KOPT-K1 (cell line): Measurements from ENCODE around the gene FOXD2.
"Not testable (repeated sequence)": the region's sequence is repeated elsewhere in the genome, so short reads cannot be mapped to it uniquely, and the experiment has no call there.

Experiments
- H3K27ac ChIP-seq: fragments of 200-600 bp; sonication (generic); 2 replicates; pipeline ENCODE4 v1.5.1; 2016; ENCODE audit warnings: antibody characterized with exemption, mild to moderate bottlenecking, low read depth, low read length; ENCODE audit not compliant: poor library complexity, severe bottlenecking
- H3K36me3 ChIP-seq: fragments of 200-600 bp; sonication (generic); 2 replicates; pipeline ENCODE4 v1.5.1; 2017; ENCODE audit warnings: antibody characterized with exemption, mild to moderate bottlenecking, low read length, moderate library complexity; ENCODE audit not compliant: insufficient read depth
- H3K9me3 ChIP-seq: fragments of 200-600 bp; sonication (generic); 2 replicates; pipeline ENCODE4 v1.5.1; 2017; ENCODE audit warnings: antibody characterized with exemption, low read length, mild to moderate bottlenecking; ENCODE audit not compliant: insufficient read depth, poor library complexity, severe bottlenecking

The FOXD2 gene

DNA sequence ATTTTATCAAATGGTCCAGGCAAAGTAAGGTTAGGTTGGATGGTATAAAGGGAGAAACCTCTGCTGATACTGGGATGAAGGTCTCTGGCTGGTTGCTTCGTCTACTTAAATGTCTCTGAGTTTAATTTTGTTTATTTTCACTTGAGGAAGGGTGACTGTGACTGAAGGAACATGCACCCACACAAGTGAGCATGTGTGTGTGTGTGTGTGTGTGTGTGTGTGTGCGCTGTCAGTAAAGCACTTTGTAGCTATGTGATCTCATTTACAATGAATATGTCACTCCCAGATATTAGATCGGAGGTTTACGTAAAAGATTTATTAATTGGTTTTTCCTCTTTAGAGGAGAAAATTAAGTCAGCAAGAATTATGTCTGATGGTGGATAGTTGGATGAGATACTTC is 4.4 kb downstream of the FOXD2 start:
- Histone ChIP-seq H3K36me3 (no peaks in the 10 kb centered on the region), H3K27ac (no peak overlapping the region), H3K9me3 (no peaks in the 10 kb centered on the region)

DNA sequence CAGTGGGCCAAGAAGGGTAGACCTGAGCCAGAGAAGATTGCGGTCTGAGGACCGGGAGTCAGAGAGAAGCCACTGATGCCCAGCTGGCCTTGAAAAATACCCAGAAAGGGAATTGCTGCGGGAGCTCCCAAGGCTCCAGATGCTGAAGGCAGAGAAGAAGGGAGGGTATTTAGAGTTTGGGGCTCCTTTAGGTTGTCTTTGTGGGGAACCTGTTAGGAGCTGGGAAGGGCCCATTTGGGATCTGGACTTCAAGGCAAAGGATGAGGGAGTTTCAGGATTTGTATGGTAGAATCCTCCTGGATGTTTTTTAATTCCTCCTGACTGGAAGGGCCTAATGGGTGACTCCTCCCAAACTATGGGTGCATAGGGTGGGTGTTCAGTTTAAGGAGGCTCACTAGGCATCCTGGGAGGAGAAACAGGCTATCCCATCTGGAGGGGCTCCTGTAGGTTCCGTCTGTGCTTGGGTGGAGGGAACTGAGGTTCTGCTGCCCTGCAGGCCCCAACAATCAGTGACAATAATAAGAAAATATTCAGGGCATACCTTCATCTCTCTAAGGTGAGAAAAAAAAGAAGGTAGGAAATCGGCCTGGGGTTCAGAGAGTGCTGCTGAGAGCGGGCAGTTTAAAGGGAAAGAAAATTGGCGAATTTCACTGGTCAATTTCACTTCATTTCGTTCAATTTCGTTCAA is 5.1 kb downstream of the FOXD2 start:
- Histone ChIP-seq H3K27ac (no peak overlapping the region), H3K9me3 (no peaks in the 10 kb centered on the region), H3K36me3 (no peaks in the 10 kb centered on the region)

DNA sequence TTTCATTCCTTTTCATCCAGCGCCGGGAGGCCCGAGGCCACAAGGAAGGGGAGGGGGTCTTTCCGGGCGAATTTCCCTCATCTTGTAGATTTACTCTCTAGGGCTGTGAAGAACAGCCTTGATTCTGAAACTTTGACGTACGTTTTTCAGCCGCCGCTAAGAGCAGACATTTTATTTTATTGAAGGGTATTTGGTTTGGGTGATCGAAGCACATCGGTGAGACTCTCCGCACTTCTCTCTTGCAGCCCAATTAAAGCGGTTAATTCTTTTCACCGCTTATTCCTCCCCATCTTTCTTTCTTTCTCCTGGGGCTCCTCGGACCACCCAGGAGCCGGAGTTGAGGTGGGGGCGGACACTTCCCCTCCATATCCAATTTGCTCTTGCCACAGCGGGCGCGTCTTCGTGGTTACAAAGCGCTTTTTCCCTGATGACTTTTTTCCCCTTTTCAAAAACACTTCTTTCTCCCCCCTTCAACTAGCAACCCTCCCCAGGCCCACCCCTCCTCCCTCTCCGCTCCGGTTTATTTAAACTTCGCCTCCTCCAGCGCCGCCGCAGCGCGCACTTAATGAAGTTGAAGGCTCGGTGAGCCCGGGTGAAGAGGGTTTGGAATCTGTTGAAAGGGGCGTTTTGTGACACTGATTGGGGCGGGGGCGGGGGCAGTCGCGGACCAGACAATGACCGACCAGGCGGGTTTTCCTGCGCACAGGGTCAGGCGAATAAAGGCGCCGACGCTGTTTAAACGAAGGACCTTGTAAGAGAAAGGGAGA is 5.9 kb downstream of the FOXD2 start:
- Histone ChIP-seq H3K27ac (no peak overlapping the region), H3K36me3 (no peaks in the 10 kb centered on the region), H3K9me3 (no peaks in the 10 kb centered on the region)

DNA sequence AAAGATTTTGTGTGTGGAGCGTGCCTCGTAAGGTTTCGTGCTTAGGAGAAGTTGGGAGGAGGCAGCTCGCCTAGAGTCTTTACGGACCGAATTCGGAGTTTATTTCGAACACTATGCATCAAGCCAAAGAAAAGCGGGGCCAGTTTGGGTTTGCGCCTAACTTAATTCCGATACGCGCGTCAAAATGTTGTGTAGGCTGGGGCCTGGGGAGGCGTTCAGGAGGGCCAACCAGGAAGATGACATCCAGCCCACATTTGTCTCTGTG is 6.4 kb downstream of the FOXD2 start:
- Histone ChIP-seq H3K9me3 (no peaks in the 10 kb centered on the region), H3K27ac (no peak overlapping the region), H3K36me3 (no peaks in the 10 kb centered on the region)

DNA sequence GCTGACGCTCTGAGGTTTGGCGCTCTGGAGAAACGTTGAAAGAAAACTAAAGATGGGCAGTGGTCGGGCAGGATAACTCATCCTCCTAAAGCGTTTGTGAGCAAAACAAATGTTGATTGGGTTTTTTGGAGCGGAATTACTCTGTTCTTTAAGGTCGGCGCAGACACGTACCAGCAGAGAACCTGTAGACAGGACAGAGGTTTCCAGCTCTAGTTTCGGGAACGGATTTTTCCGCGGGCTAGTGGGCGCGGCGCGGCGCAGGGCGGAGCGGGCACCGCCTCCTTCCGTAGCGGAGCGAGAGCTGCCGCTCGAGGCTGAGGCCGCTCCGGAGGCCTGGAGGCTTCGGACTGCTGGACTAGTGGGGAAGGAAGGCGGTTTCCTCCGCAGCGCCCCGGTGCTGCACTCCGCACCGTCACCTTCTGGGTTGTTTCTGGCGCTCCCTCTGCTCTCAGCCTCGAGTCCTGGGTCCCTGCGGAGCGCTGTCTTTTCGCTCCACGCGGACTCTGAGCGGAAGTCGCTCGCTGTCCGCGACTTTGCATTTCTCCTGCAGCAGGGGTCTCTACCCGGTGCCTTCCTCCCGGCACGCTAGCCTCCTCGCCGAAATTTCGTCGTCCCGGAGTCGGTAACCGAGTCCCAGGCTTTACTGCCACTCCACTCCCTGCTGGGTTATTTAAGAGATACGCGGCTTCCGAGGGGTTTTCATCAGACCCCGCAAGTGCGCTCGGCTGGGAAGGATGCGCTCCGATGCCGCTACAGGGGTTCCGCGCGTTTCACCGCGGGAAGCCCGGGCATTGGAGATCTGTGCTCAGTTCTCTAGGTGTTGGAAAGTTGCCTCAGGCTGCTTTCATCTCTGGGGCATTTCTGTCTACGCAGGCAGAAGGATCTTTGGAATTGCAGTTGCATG is 7.0 kb downstream of the FOXD2 start:
- H3K27ac ChIP-seq = no peak overlapping the region
- H3K36me3 ChIP-seq = no peaks in the 10 kb centered on the region
- no peaks in the 10 kb centered on the region for H3K9me3 ChIP-seq

DNA sequence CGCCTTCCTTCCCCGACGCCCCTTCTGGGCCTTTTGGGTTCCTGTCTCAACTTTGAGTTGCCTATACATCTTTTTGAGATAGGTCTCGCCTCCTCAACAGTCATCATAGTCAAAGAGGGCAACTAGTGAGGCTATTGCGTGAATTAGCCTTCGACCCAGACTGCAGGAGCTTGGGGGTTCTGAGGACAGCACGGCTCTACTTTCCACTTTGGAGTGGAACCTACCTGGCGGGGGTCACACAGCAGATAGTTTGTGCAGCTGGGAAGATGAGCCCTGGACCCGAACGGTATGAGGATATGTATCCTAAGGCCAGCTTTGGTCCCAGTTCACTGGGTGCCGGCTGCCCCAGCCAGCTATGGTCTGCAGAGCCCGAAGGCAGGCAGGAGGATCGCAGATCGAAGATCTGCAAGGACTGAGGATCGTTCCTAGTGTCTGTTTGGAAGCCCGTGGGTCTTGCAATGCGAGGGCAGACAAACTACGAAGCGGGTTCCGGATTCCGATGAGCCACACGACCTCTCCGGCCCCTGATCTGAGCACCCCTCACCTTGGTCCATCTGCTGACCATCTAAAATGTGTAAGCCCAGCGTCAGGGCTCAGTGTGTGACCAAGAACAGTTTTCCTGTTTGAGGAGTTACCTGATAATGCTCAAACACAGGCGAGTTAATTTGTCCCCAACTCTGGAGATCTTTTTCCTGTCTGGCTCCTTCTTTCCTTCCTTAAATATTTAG is 8.1 kb downstream of the FOXD2 start:
- Histone ChIP-seq H3K9me3 (no peaks in the 10 kb centered on the region), H3K27ac (no peak overlapping the region), H3K36me3 (no peaks in the 10 kb centered on the region)

DNA sequence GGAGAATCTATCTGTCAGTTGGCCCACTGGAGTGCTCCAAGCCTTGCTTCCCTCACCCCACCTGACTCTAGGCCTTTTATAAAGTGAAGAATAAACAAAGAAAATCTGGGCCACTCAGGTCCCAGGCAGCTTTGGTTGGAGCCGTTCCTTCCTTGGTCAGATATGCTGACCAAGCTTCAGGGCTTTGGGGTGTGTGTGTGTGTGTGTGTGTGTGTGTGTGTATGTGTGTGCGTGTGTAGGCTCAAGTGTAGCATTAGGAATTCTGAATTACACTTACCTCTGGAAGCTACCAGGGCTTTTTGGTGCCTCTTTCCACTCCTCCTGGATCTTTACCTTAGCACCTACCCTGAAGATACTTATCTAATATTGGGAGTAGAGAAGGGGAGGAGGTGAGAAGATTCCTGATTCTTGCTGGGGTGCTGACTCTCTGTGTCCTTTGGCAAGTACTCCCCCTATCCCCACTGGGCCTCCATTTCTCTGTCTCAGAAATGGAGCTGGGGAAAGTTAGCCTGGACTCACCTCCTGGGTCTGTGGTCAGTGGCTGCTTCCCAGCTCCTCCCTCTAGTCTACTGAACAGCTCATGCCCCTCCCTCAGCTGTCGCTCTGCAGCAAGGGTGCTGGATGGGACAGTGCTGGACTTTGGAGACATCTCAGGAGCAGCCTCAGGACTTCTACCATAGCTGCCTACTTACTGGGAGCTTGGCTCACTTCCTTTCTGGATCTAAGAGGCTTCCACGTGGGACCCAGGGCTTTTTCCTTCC is 10.8 kb downstream of the FOXD2 start:
- Histone ChIP-seq H3K27ac (no peak overlapping the region), H3K36me3 (no peaks in the 10 kb centered on the region), H3K9me3 (no peaks in the 10 kb centered on the region)

DNA sequence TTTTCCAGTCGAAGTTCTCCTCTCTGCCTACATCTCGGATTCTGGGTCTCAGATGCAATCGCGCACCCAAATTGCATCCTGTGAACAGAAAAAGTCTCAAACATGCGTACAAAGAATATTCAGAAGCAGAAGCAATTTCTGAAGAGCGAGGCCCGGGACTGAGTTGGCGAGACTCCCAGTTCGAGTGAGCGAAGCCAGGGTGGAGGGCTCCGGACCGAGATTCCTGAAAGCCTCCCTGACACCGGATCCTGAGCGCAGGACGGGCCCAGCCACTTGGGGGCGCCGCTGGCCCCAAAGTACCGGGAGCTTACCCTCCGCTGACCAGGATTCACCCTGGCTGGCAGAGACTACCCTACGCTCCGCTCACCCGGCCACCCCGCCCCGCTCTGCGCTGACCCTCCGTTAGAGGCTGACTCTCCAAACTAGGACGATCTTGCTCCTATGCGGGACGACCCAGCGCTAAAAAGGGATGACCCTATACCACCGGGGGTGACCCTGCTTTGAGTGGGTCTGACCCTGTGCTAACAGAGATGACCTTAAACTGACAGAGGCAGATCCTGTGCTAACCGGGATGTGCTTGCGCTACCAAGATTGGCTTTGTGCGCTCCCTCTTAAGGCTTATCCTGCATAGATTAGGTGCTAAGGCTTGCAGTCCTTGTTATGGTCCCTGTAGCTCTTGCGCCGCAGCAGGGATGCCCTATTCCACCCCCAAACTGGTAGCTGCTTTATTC is 12.1 kb downstream of the FOXD2 start:
- no peak overlapping the region for H3K27ac ChIP-seq
- no peaks in the 10 kb centered on the region for H3K36me3 ChIP-seq
- H3K9me3 ChIP-seq = no peaks in the 10 kb centered on the region

DNA sequence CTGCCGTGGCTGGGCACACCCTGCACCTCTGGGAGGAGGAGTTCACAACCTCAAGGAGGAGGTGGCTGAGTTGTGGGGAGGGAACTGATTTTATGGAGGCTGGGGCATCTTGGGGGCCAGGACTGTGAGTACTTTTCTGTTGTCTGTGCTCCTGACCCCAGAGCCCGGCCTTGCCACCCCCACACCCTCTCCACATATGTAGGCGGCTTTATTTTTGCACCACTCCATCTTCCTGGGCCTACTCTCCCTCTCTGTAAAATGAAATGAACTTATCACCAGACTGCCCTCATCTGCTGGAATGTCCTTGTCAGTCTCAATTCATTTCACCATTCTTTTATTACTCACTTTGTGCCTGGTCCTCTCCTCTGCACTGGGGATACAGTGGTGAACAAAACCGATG is 12.8 kb downstream of the FOXD2 start:
- no peak overlapping the region for H3K27ac ChIP-seq
- no peaks in the 10 kb centered on the region for H3K36me3 ChIP-seq
- no peaks in the 10 kb centered on the region for H3K9me3 ChIP-seq

DNA sequence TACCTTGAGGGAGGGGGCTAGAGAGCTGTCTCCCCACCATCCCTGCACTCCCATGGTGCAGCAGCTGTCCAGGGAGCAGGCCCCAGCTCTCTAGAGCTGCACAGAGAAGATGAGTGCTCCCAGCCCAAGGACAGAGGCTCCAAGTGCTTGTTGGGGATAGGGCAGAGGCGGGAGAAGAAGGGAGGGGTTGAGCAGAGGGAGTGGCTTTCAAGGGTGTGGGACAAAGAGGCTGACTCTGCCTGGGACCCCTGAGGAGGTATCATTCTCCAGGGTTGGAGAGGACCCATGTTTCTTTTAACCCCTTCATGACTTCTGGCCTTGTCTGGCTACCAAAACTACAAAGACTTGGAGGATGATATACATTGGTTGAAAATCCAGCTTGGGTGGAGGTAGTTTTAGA is 14.6 kb downstream of the FOXD2 start:
- Histone ChIP-seq H3K9me3 (no peaks in the 10 kb centered on the region), H3K27ac (no peak overlapping the region)

DNA sequence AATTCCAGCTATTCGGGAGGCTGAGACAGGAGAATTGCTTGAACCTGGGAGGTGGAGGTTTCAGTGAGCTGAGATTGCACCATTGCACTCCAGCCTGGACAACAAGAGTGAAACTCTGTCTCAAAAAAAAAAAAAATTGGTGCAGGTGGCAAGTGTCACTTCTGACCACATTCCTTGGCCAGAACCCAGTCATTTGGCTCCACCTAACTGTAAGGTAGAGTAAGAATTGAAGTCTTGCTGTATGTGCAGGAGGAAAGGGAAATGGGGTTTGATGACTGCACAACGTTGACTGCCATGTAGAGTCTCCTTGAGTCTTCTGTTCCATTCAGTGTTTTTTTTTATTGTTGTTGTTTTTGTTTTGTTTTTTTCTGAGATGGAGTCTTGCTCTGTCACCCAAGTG is 16.1 kb downstream of the FOXD2 start:
- H3K36me3 ChIP-seq, H3K9me3 ChIP-seq, H3K27ac ChIP-seq: not testable (repeated sequence)

More for the DNA sequence above, 14.6 kb downstream of the FOXD2 start:
- H3K36me3 ChIP-seq = no peaks in the 10 kb centered on the region

DNA sequence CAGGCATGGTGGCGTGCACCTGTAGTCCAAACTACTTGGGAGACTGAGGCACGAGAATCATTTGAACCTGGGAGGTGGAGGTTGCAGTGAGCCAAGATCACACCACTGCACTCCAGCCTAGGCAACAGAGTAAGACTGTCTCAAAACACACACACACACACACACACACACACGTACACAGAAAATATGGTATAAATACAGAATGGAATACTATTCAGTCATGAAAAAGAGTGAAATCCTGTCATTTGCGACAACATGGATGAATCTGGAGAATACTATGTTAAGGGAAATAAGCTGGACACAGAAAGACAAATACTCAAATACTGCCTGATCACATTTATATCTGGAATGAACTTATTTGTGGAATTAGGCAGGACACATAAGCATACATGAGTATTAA is 18.4 kb downstream of the FOXD2 start:
- no peaks in the 10 kb centered on the region for H3K36me3 ChIP-seq
- no peak overlapping the region for H3K27ac ChIP-seq
- no peaks in the 10 kb centered on the region for H3K9me3 ChIP-seq

DNA sequence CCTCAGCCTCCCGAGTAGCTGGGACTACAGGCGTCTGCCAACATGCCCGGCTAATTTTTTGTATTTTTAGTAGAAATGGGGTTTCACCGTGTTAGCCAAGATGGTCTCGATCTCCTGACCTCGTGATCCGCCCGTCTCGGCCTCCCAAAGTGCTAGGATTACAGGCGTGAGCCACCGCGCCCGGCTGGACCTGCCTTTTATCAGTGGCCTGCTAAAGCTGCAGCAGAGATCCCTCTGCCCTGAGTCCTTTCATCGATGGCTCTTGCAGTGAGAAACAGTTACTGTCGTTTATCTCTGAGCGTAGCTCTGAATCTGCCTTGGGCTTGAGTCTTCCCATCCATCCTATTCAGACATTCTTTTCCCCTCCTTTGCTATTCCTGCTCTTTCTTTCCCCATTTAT is 19.7 kb downstream of the FOXD2 start:
- not testable (repeated sequence) for H3K36me3 ChIP-seq

DNA sequence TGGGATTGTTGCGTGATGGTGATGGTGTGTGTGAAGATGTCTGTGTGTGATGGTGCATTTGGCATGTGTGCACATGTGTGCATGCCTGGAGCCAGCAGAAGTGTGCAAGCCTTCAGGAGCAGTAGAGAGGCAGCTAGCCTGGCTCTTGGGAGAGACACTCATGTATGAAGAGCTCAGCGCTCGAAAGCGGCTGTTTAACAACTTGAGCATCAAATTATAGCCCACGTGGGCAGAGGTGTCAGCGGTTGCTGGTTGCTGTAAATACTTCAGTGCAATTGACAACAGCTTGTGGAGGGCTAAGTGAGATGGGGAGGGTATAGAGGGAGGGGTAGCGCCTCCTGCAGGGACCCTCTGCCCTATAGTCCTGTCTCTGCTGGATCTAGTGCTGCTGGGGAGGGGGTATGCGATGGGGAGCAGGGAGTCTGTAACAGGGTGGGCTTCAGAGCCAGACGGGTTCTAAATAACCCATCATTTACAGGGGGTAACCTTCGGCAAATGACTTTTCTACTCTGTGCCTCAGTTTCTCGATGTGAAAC is 21.5 kb downstream of the FOXD2 start:
- no peaks in the 10 kb centered on the region for H3K36me3 ChIP-seq
- H3K9me3 ChIP-seq = no peaks in the 10 kb centered on the region
- no peak overlapping the region for H3K27ac ChIP-seq

More for the DNA sequence above, 19.7 kb downstream of the FOXD2 start:
- H3K27ac ChIP-seq, H3K9me3 ChIP-seq: not testable (repeated sequence)
